BJ (cell line): Measurements from ENCODE around the gene NARS2. TPM values are rescaled to one million over a fixed set of nuclear protein-coding genes. Genes with fewer than 3 reads are reported as not detected.
"Not testable (repeated sequence)": the region's sequence is repeated elsewhere in the genome, so short reads cannot be mapped to it uniquely, and the experiment has no call there.

Experiments
- CTCF ChIA-PET: fragments of 350-600 bp; formaldehyde crosslinking; extraction: SDS; loops from one replicate; lab custom pipeline; 2021; ENCODE audit warnings: antibody characterized with exemption, inconsistent platforms; lab: Yijun Ruan, JAX
- POLR2A ChIA-PET: fragments of 300-600 bp; sonication (Branson Sonifier 250); formaldehyde crosslinking; extraction: SDS; loops from one replicate; lab custom pipeline; 2021; ENCODE audit warnings: antibody characterized with exemption; lab: Charles Lee
- DNase-seq: peaks from one replicate; pipeline ENCODE4 v3.0.0-alpha.2; 2011; ENCODE audit warnings: low read depth
- H3K27me3 ChIP-seq: 2 replicates; pipeline ENCODE4 v1.6.0; 2011; ENCODE audit warnings: low read length; ENCODE audit not compliant: control insufficient read depth, insufficient read depth
- H3K36me3 ChIP-seq: 2 replicates; pipeline ENCODE4 v1.5.1; 2011; ENCODE audit warnings: low read length; ENCODE audit not compliant: control insufficient read depth, insufficient read depth
- H3K4me3 ChIP-seq: 2 replicates; pipeline ENCODE4 v1.5.1; 2011; ENCODE audit warnings: low read depth, mild to moderate bottlenecking, control low read depth, low read length
- CTCF ChIP-seq: IDR thresholded peaks from 2 replicates; pipeline ENCODE4 v1.5.1; 2011; ENCODE audit warnings: low read depth, mild to moderate bottlenecking, control low read depth, inconsistent platforms, low read length, moderate library complexity; ENCODE audit not compliant: insufficient read depth
- polyA plus RNA-seq: library from polyadenylated mRNA; depleted of rRNA; stranded (reverse); fragments of >200 nt; gene quantifications from 2 replicates; pipeline ENCODE4 v1.2.3, GENCODE V29; 2011

The NARS2 gene
- polyA plus RNA-seq, 1 experiment: 5.9 TPM

- Histone ChIP-seq H3K27me3 (0 out of 2 replicates have a peak, but pooled peaks cover 2% of the 10 kb centered on the region), H3K4me3 (no peak overlapping the region), H3K36me3 (no peaks in the 10 kb centered on the region)
- CTCF ChIA-PET: interaction anchor here (0.9 kb wide), 1 partner anchor 34 kb away, joined by 3 read pairs; no protein-coding TSS in a partner anchor
- DNase-seq: peak; percentile 34
- no peak for TF ChIP-seq CTCF
- POLR2A ChIA-PET: no interaction called here
Measured at GRCh38 chr11:78605296-78605695, 30.6 kb upstream of the NARS2 start.

- H3K27me3 ChIP-seq: 0 out of 2 replicates have a peak, but pooled peaks cover 2% of the 10 kb centered on the region
- POLR2A ChIA-PET: no interaction called here
- no peaks in the 10 kb centered on the region for H3K36me3 ChIP-seq
- no peak for TF ChIP-seq CTCF
- no peak overlapping the region for H3K4me3 ChIP-seq
- no peak for DNase-seq
- CTCF ChIA-PET: no interaction called here
Measured at GRCh38 chr11:78603792-78604191, 29.1 kb upstream of the NARS2 start.

- H3K36me3 ChIP-seq, H3K4me3 ChIP-seq, POLR2A ChIA-PET, CTCF ChIA-PET, H3K27me3 ChIP-seq, DNase-seq: not testable (repeated sequence)
Measured at GRCh38 chr11:78602771-78603170, 28.1 kb upstream of the NARS2 start.

- H3K27me3 ChIP-seq, H3K36me3 ChIP-seq, H3K4me3 ChIP-seq, DNase-seq, POLR2A ChIA-PET: not testable (repeated sequence)
- CTCF ChIA-PET: interaction anchor here (0.9 kb wide), 1 partner anchor 13 kb away, joined by 3 read pairs; no protein-coding TSS in a partner anchor
Measured at GRCh38 chr11:78601066-78601465, 26.4 kb upstream of the NARS2 start.

- H3K4me3 ChIP-seq, DNase-seq, H3K36me3 ChIP-seq, POLR2A ChIA-PET, CTCF ChIA-PET, H3K27me3 ChIP-seq: not testable (repeated sequence)
Measured at GRCh38 chr11:78597579-78597978, 22.9 kb upstream of the NARS2 start.

- CTCF ChIA-PET: interaction anchor here (1.0 kb wide), 1 partner anchor 50 kb away, joined by 3 read pairs; no protein-coding TSS in a partner anchor
- TF ChIP-seq CTCF: no peak
- Histone ChIP-seq H3K27me3 (no peaks in the 10 kb centered on the region), H3K4me3 (no peak overlapping the region), H3K36me3 (no peaks in the 10 kb centered on the region)
- peak; percentile 80 for DNase-seq
- POLR2A ChIA-PET: interaction anchor here (0.6 kb wide), 1 partner anchor 330 kb away, joined by 5 read pairs; no protein-coding TSS in a partner anchor
Measured at GRCh38 chr11:78595436-78596130, 20.9 kb upstream of the NARS2 start.
